NT2/D1 (cell line): Measurements from ENCODE around the gene KCNJ12.

Source experiments
- DNase-seq: peaks from one replicate; pipeline ENCODE4 v3.0.0-alpha.2; 2011; ENCODE audit warnings: low read depth, low spot score
- H3K27me3 ChIP-seq: 2 replicates; pipeline ENCODE4 v1.6.0; 2011; ENCODE audit warnings: mild to moderate bottlenecking; ENCODE audit not compliant: insufficient read length, insufficient read depth
- H3K36me3 ChIP-seq: 2 replicates; pipeline ENCODE4 v1.6.1; 2011; ENCODE audit warnings: mild to moderate bottlenecking, low read length, mixed read lengths; ENCODE audit not compliant: insufficient read depth, insufficient read length
- H3K4me1 ChIP-seq: 2 replicates; pipeline ENCODE4 v1.5.1; 2011; ENCODE audit not compliant: insufficient read depth, insufficient read length
- H3K4me3 ChIP-seq: 2 replicates; pipeline ENCODE4 v1.5.1; 2011; ENCODE audit warnings: low read depth; ENCODE audit not compliant: insufficient read length
- H3K9ac ChIP-seq: 2 replicates; pipeline ENCODE4 v1.6.0; 2011; ENCODE audit warnings: low read depth; ENCODE audit not compliant: insufficient read length
- H3K9me3 ChIP-seq: 2 replicates; pipeline ENCODE4 v1.5.1; 2011; ENCODE audit warnings: mild to moderate bottlenecking, low read length; ENCODE audit not compliant: insufficient read depth
- SUZ12 ChIP-seq: IDR thresholded peaks from 2 replicates; pipeline ENCODE4 v1.6.1; 2011; ENCODE audit not compliant: insufficient read length, insufficient read depth; ENCODE audit errors: extremely low read depth
- YY1 ChIP-seq: IDR thresholded peaks from 2 replicates; pipeline ENCODE4 v1.6.1; 2011; ENCODE audit not compliant: insufficient read length, insufficient read depth
- ZNF274 ChIP-seq: IDR thresholded peaks from 2 replicates; pipeline ENCODE4 v1.6.1; 2011; ENCODE audit warnings: mild to moderate bottlenecking, low read depth, low read length

Gene KCNJ12

GRCh38 chr17:21382560-21383495, 6.7 kb downstream of the KCNJ12 start:
- DNase-seq: no peak
- Histone ChIP-seq H3K4me1 (no peaks in the 10 kb centered on the region), H3K9ac (no peak overlapping the region), H3K36me3 (no peaks in the 10 kb centered on the region), H3K4me3 (no peak overlapping the region), H3K9me3 (no peaks in the 10 kb centered on the region), H3K27me3 (peaks cover 14% of the 10 kb centered on the region)
- no peak for TF ChIP-seq YY1
- TF ChIP-seq ZNF274: no peak
- TF ChIP-seq SUZ12: no peak

GRCh38 chr17:21385281-21385845, 9.2 kb downstream of the KCNJ12 start:
- no peaks in the 10 kb centered on the region for H3K9me3 ChIP-seq
- H3K27me3 ChIP-seq: no peaks in the 10 kb centered on the region
- TF ChIP-seq ZNF274 (no peak), YY1 (no peak), SUZ12 (no peak)
- H3K4me3 ChIP-seq: no peak overlapping the region
- H3K9ac ChIP-seq: no peak overlapping the region
- H3K36me3 ChIP-seq: no peaks in the 10 kb centered on the region
- no peaks in the 10 kb centered on the region for H3K4me1 ChIP-seq
- no peak for DNase-seq

DNA sequence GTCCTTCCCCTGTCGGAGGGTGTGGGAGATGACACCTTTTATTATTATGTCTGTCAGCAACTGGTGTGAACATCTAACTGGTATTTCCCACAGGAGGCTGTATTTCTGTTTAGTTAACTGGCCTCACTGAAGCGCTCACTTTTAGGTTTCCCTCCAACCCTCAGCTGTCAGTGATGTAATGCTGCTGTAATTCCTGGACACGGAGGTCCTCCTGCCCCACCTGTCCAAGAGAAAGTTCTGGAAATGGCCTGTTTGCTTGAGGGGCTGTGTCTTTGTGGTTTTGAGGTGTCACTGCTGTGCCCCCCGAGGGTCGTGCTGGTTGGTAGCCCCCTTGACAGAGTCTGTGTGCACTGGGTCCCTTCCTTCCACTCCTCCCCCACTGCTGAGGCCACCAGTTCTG, 11.5 kb downstream of the KCNJ12 start:
- Histone ChIP-seq H3K4me3 (no peak overlapping the region), H3K36me3 (no peaks in the 10 kb centered on the region), H3K4me1 (no peaks in the 10 kb centered on the region), H3K9ac (no peak overlapping the region), H3K27me3 (no peaks in the 10 kb centered on the region), H3K9me3 (no peaks in the 10 kb centered on the region)
- DNase-seq: no peak
- TF ChIP-seq ZNF274 (no peak), YY1 (no peak), SUZ12 (no peak)

DNA sequence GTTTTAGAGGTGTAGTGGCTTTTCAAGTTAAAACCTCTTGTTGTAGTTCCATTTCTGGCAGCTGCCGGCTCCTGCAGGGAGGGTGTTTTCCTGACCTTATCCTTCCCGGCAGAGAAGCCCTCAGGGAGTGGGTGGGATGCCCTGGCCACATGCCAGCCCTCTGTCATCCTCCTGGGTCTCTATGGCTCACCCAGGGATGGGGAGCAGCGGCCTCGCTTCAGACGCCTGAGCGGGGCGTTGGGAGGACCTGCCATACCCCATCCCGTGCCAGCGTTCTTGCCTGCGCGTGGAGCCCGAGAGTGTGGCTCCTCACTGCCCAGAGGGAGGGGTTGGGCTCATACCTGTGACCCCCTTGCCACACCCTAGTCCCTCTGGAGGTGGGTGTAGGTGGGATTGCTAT, 11.9 kb downstream of the KCNJ12 start:
- Histone ChIP-seq H3K4me3 (no peak overlapping the region), H3K9ac (no peak overlapping the region), H3K4me1 (peaks cover 2% of the 10 kb centered on the region), H3K36me3 (no peaks in the 10 kb centered on the region), H3K27me3 (no peaks in the 10 kb centered on the region), H3K9me3 (no peaks in the 10 kb centered on the region)
- DNase-seq: no peak
- TF ChIP-seq ZNF274: no peak
- TF ChIP-seq SUZ12: no peak
- TF ChIP-seq YY1: no peak

DNA sequence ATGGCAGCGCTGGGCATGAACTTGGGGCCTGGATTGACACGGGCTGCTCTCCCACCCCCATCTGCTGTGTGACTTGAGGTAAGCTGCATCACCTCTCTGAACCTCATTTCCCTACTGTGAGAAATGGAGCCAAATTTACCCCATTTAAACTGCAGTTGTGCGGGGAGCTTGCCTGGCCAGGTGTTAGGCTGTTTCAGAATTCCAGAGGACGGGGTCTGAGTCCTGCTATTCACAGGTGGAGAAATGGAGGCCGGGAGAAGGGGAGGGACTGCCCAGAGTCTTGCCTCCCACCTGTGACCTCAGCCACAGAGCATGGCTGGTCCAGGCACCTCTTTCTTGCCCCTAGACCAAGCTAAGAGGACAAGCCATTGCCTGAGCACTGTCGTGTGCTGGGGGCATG, 12.8 kb downstream of the KCNJ12 start:
- DNase-seq: no peak
- TF ChIP-seq ZNF274 (no peak), YY1 (no peak), SUZ12 (no peak)
- Histone ChIP-seq H3K4me1 (peaks cover 2% of the 10 kb centered on the region), H3K36me3 (no peaks in the 10 kb centered on the region), H3K27me3 (no peaks in the 10 kb centered on the region), H3K9ac (no peak overlapping the region), H3K4me3 (no peak overlapping the region), H3K9me3 (no peaks in the 10 kb centered on the region)

DNA sequence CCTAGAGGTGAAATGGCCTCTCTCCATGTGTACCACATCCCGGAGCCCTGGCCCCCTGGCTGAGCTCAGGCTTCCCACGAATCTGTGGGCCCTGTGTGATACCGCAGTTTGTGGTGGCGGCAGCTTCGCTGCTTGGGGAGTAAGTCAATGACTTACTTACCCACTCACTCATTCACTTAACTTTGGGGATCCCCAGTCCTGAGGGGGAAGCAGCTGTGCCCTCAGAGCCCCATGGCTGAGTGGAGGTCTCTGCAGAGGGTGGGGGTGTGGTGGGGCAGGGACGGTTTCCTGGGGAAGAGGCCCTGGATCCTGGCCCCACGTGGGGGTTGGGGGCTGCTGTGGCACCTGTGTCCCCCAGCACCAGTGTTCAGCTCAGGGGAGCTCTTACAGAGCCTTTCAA, 13.2 kb downstream of the KCNJ12 start:
- Histone ChIP-seq H3K9ac (no peak overlapping the region), H3K4me3 (no peak overlapping the region), H3K9me3 (no peaks in the 10 kb centered on the region), H3K27me3 (no peaks in the 10 kb centered on the region), H3K4me1 (peaks cover 2% of the 10 kb centered on the region), H3K36me3 (no peaks in the 10 kb centered on the region)
- TF ChIP-seq ZNF274: no peak
- no peak for TF ChIP-seq YY1
- TF ChIP-seq SUZ12: no peak
- DNase-seq: no peak

DNA sequence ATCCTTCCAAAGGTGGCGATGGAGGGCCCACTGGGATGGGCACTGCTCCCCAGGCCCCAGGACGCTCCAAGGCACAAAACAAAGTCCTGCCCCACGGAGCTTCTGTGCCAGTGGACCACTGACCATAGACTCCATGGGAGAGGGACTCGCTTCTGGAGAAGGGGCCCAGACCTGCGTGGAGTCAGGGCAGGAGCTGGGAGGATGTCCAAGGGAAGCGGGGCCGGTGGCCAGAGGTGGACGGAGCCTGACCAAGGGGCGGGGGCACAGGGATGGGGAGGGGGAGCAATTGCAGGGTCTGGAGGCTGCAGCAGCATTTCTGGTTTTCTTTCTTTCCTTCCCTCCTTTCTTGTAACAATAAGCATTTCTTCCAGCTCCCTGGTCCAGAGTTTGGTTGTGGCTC, 14.1 kb downstream of the KCNJ12 start:
- no peak overlapping the region for H3K4me3 ChIP-seq
- TF ChIP-seq YY1: no peak
- no peak for TF ChIP-seq SUZ12
- no peak for TF ChIP-seq ZNF274
- H3K36me3 ChIP-seq: no peaks in the 10 kb centered on the region
- no peaks in the 10 kb centered on the region for H3K9me3 ChIP-seq
- H3K4me1 ChIP-seq: peaks cover 2% of the 10 kb centered on the region
- no peak overlapping the region for H3K9ac ChIP-seq
- DNase-seq: no peak
- no peaks in the 10 kb centered on the region for H3K27me3 ChIP-seq

- no peaks in the 10 kb centered on the region for H3K36me3 ChIP-seq
- TF ChIP-seq SUZ12 (no peak), YY1 (no peak), ZNF274 (no peak)
- H3K9ac ChIP-seq: no peak overlapping the region
- no peak overlapping the region for H3K4me3 ChIP-seq
- peaks cover 2% of the 10 kb centered on the region for H3K4me1 ChIP-seq
- DNase-seq: no peak
- H3K27me3 ChIP-seq: no peaks in the 10 kb centered on the region
- H3K9me3 ChIP-seq: no peaks in the 10 kb centered on the region
Measured at GRCh38 chr17:21392266-21392665, 16.1 kb downstream of the KCNJ12 start.
